PC-3 (cell line): ENCODE results near the gene KRTAP12-3. TPM values are rescaled to one million over a fixed set of nuclear protein-coding genes. Genes with fewer than 3 reads are reported as not detected.
A peak's percentile ranks its signal among the peaks of the same experiment; 100 is the strongest.
"Not testable (repeated sequence)": the region's sequence is repeated elsewhere in the genome, so short reads cannot be mapped to it uniquely, and the experiment has no call there.

Experiments used
- ATAC-seq: fragments of 200-7000 bp; cut with Tn5 transposase; 2 replicates; pipeline ENCODE4 v1.9.1; 2020; ENCODE audit warnings: mild to moderate bottlenecking, moderate library complexity
- BruUV-seq: library from RNA; stranded (reverse); fragments of 400-500 nt; replicated peaks from 2 replicates; lab custom pipeline; 2021; lab: Mats Ljungman, UMichigan
- CTCF ChIA-PET: fragments of 300-600 bp; sonication (Branson Sonifier 250); formaldehyde crosslinking; loops from one replicate; lab custom pipeline; 2022; ENCODE audit warnings: antibody characterized with exemption; lab: Charles Lee
- POLR2A ChIA-PET: fragments of 300-600 bp; sonication (Branson Sonifier 250); formaldehyde crosslinking; loops from one replicate; lab custom pipeline; 2022; ENCODE audit warnings: antibody characterized with exemption; ENCODE audit not compliant: unreplicated experiment; lab: Charles Lee
- DNase-seq: peaks from one replicate; pipeline ENCODE4 v3.0.0-alpha.2; 2015
- H2AFZ ChIP-seq: fragments of 300-600 bp; sonication (generic); 2 replicates; pipeline ENCODE4 v1.6.0; 2016; ENCODE audit warnings: antibody characterized with exemption, low read length
- H3F3A ChIP-seq: fragments of 300-600 bp; sonication (generic); one replicate; pipeline ENCODE4 v1.6.0; 2017; ENCODE audit warnings: antibody characterized with exemption, low read length, control low read depth, mild to moderate bottlenecking; ENCODE audit not compliant: unreplicated experiment
- H3K27ac ChIP-seq: fragments of 300-600 bp; sonication (generic); 2 replicates; pipeline ENCODE4 v1.5.1; 2016; ENCODE audit warnings: mild to moderate bottlenecking, low read length
- H3K27me3 ChIP-seq: fragments of 300-600 bp; sonication (generic); 2 replicates; pipeline ENCODE4 v1.6.1; 2016; ENCODE audit warnings: low read length, mixed read lengths
- H3K36me3 ChIP-seq: fragments of 300-600 bp; sonication (generic); 2 replicates; pipeline ENCODE4 v1.6.1; 2016; ENCODE audit warnings: low read depth, mixed run types, low read length, mixed read lengths
- H3K4me1 ChIP-seq: fragments of 300-600 bp; sonication (generic); 2 replicates; pipeline ENCODE4 v1.5.1; 2016; ENCODE audit warnings: low read length; ENCODE audit not compliant: insufficient read depth
- H3K4me2 ChIP-seq: fragments of 300-600 bp; sonication (generic); 2 replicates; pipeline ENCODE4 v1.6.0; 2016; ENCODE audit warnings: low read length
- H3K4me3 ChIP-seq: fragments of 300-600 bp; sonication (generic); 2 replicates; pipeline ENCODE4 v1.5.1; 2016; ENCODE audit warnings: mild to moderate bottlenecking, low read length, mixed read lengths
- H3K79me2 ChIP-seq: fragments of 300-600 bp; sonication (generic); 2 replicates; pipeline ENCODE4 v1.6.1; 2017; ENCODE audit warnings: low read length, mixed read lengths
- H3K9ac ChIP-seq: fragments of 300-600 bp; sonication (generic); 2 replicates; pipeline ENCODE4 v1.6.0; 2016; ENCODE audit warnings: mild to moderate bottlenecking, low read length
- H3K9me2 ChIP-seq: fragments of 300-600 bp; sonication (generic); replicated peaks from 2 replicates; pipeline ENCODE4 v1.6.1; 2016; ENCODE audit warnings: mixed run types, low read length, mixed read lengths
- H3K9me3 ChIP-seq: fragments of 300-600 bp; sonication (generic); 2 replicates; pipeline ENCODE4 v1.6.1; 2016; ENCODE audit warnings: low read length, mixed read lengths
- H4K20me1 ChIP-seq: fragments of 300-600 bp; sonication (generic); 2 replicates; pipeline ENCODE4 v1.6.1; 2016; ENCODE audit warnings: low read length, mixed read lengths
- EZH2 ChIP-seq: fragments of 300-600 bp; sonication (generic); IDR thresholded peaks from one replicate; pipeline ENCODE4 v1.6.1; 2017; ENCODE audit warnings: antibody characterized with exemption, mild to moderate bottlenecking, low read length; ENCODE audit not compliant: unreplicated experiment
- EZH2phosphoT487 ChIP-seq: fragments of 300-600 bp; sonication (generic); IDR thresholded peaks from 2 replicates; pipeline ENCODE4 v1.6.1; 2018; ENCODE audit warnings: mild to moderate bottlenecking, antibody characterized with exemption, low read length, borderline replicate concordance
- intact Hi-C: fragments of 100-400 bp; cut with micrococcal nuclease; formaldehyde crosslinking; loops from 2 replicates; pipeline ENCODE4 v1.9.0; 2023
- total RNA-seq: library from RNA; depleted of rRNA; stranded (reverse); fragments of >200 nt; gene quantifications from 2 replicates; pipeline ENCODE4 v1.2.3, GENCODE V29; 2014
- TF ChIP-seq, protein P1 (sequence below): fragments of 300-600 bp; sonication (generic); conservative IDR thresholded peaks from 2 replicates; pipeline ENCODE4 v1.5.1; 2017; ENCODE audit warnings: antibody characterized with exemption, low read depth, mild to moderate bottlenecking, low read length

Gene KRTAP12-3
- total RNA-seq, 1 experiment from 2014 or later, result not detected

DNA sequence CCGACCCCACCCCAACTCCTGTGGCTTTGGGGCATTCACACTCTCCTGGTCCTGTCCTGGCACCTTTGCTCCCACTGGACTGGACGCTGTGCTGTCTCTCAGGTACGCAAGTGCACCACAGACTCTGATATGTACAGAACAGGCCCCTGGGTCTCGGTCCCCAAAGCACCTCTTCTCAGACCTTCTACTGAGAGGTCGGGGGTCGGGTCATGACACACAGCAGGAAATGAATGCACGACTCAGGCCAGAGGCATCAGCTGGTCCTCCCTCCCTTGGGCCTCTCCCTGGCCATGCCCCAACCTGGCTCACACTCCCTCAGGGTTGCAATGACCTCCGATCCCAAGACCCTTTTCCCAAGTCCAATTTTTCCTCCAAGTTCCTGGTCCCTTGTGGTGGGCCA, 37.5 kb downstream of the KRTAP12-3 start:
- no peaks in the 10 kb centered on the region for H3K9me2 ChIP-seq
- no peaks in the 10 kb centered on the region for H4K20me1 ChIP-seq
- ATAC-seq, result no peak
- POLR2A ChIA-PET, result no interaction called here
- H3F3A ChIP-seq, result no peaks in the 10 kb centered on the region
- no peaks in the 10 kb centered on the region for H3K27me3 ChIP-seq
- no peak overlapping the region for H3K4me2 ChIP-seq
- no peak for DNase-seq
- no peak overlapping the region for H3K27ac ChIP-seq
- peaks cover 17% of the 10 kb centered on the region for H3K9me3 ChIP-seq
- TF ChIP-seq EZH2phosphoT487 (no peak), EZH2 (no peak)
- TF ChIP-seq, protein P1, sequence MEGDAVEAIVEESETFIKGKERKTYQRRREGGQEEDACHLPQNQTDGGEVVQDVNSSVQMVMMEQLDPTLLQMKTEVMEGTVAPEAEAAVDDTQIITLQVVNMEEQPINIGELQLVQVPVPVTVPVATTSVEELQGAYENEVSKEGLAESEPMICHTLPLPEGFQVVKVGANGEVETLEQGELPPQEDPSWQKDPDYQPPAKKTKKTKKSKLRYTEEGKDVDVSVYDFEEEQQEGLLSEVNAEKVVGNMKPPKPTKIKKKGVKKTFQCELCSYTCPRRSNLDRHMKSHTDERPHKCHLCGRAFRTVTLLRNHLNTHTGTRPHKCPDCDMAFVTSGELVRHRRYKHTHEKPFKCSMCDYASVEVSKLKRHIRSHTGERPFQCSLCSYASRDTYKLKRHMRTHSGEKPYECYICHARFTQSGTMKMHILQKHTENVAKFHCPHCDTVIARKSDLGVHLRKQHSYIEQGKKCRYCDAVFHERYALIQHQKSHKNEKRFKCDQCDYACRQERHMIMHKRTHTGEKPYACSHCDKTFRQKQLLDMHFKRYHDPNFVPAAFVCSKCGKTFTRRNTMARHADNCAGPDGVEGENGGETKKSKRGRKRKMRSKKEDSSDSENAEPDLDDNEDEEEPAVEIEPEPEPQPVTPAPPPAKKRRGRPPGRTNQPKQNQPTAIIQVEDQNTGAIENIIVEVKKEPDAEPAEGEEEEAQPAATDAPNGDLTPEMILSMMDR, result no peak
- no peak overlapping the region for H2AFZ ChIP-seq
- no peak overlapping the region for H3K4me3 ChIP-seq
- no peaks in the 10 kb centered on the region for H3K36me3 ChIP-seq
- CTCF ChIA-PET, result no interaction called here
- no TSS peak for BruUV-seq
- no peak overlapping the region for H3K9ac ChIP-seq
- no peaks in the 10 kb centered on the region for H3K79me2 ChIP-seq
- intact Hi-C loops, result no loop called here
- H3K4me1 ChIP-seq, result no peaks in the 10 kb centered on the region

DNA sequence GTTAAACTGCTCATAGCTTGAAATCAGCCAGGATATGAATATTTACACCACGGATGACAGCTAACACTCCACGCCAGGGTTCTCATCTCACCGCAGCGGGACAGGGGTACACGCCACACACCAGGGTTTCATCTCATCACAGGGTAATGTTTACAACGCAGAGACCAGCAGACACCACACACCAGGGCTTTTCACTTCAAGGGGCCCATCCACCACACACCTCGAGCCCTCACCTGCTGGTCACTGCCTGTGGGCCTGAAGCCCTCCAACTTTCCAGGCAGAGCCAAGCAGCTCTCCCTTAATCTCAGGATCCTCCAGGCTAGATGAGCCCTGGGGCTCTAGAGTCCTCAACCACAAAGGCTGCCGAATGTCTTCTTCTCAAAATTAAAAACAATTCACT, 37.9 kb downstream of the KRTAP12-3 start:
- intact Hi-C loops, result no loop called here

DNA sequence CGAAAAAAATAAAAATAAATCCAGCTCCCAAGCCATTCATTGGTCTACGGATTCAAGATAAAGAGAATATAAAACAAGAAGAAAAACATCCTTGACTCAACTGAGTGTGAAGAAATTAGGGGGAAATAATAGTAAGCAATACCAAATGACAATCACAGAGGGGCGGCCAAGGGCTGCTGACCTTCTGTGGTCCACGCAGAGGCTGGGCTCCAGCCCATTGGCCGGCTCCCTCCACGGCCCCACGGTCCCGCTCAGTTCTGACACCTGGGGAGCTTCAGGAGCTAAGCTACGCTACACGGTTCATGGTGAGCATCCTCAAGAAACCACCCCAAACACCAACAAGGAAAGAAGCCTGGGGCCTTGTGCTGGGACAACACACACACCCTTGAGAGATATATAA, 38.8 kb downstream of the KRTAP12-3 start:
- POLR2A ChIA-PET, result no interaction called here
- DNase-seq (no peak), ATAC-seq (no peak)
- Histone ChIP-seq H3K79me2 (no peaks in the 10 kb centered on the region), H3K4me3 (no peak overlapping the region), H3K4me1 (no peaks in the 10 kb centered on the region), H3K9me2 (no peaks in the 10 kb centered on the region), H4K20me1 (no peaks in the 10 kb centered on the region), H3K4me2 (no peak overlapping the region), H3K27ac (no peak overlapping the region), H3K9ac (no peak overlapping the region), H3K27me3 (no peaks in the 10 kb centered on the region), H3F3A (no peaks in the 10 kb centered on the region), H2AFZ (no peak overlapping the region), H3K36me3 (no peaks in the 10 kb centered on the region), H3K9me3 (peaks cover 17% of the 10 kb centered on the region)
- BruUV-seq, result no TSS peak
- TF ChIP-seq EZH2phosphoT487 (no peak), EZH2 (no peak)
- TF ChIP-seq, protein P1, result no peak
- CTCF ChIA-PET, result interaction anchor here (0.6 kb wide), 1 partner anchor 316 kb away, joined by 3 read pairs; no protein-coding TSS in a partner anchor
- intact Hi-C loops, result no loop called here

More for the DNA sequence above, 37.9 kb downstream of the KRTAP12-3 start:
- TF ChIP-seq EZH2phosphoT487 (no peak), EZH2 (no peak)
- TF ChIP-seq, protein P1, result no peak
- DNase-seq (no peak), ATAC-seq (no peak)
- no peaks in the 10 kb centered on the region for H3K27me3 ChIP-seq
- ChIA-PET POLR2A (no interaction called here), CTCF (interaction anchor here (0.6 kb wide), 1 partner anchor 158 kb away, joined by 3 read pairs; no protein-coding TSS in a partner anchor)
- no peak overlapping the region for H3K27ac ChIP-seq
- H3F3A ChIP-seq, result no peaks in the 10 kb centered on the region
- no peak overlapping the region for H2AFZ ChIP-seq
- no peaks in the 10 kb centered on the region for H3K36me3 ChIP-seq
- no peaks in the 10 kb centered on the region for H3K4me1 ChIP-seq
- H3K9ac ChIP-seq, result no peak overlapping the region
- no peaks in the 10 kb centered on the region for H3K9me2 ChIP-seq
- peaks cover 17% of the 10 kb centered on the region for H3K9me3 ChIP-seq
- TSS peak; percentile 17 for BruUV-seq
- H3K4me2 ChIP-seq, result no peak overlapping the region
- H3K79me2 ChIP-seq, result no peaks in the 10 kb centered on the region
- no peak overlapping the region for H3K4me3 ChIP-seq
- no peaks in the 10 kb centered on the region for H4K20me1 ChIP-seq

DNA sequence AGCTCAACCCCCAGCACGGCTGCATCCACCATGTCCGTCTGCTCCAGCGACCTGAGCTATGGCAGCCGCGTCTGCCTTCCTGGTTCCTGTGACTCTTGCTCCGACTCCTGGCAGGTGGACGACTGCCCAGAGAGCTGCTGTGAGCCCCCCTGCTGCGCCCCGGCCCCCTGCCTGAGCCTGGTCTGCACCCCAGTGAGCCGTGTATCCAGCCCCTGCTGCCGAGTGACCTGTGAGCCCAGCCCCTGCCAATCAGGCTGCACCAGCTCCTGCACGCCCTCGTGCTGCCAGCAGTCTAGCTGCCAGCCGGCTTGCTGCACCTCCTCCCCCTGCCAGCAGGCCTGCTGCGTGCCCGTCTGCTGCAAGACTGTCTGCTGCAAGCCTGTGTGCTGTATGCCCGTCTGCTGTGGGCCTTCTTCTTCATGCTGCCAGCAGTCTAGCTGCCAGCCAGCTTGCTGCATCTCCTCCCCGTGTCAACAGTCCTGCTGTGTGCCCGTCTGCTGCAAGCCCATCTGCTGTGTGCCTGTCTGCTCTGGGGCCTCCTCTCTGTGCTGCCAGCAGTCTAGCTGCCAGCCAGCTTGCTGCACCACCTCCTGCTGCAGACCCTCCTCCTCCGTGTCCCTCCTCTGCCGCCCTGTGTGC, 39.6 kb downstream of the KRTAP12-3 start, which contains the start of gene KRTAP10-12:
Gene KRTAP10-12, plus strand, starts transcription at position 1 of the 639 bp plus-strand sequence. Its CDS starts 30 bp downstream, at position 31.
- H3K36me3 ChIP-seq, H2AFZ ChIP-seq, BruUV-seq, H3K9ac ChIP-seq, H3K79me2 ChIP-seq, H3K9me2 ChIP-seq, H3K4me2 ChIP-seq, ATAC-seq, H3K27me3 ChIP-seq, DNase-seq, H4K20me1 ChIP-seq, CTCF ChIA-PET, H3K4me3 ChIP-seq, H3F3A ChIP-seq, H3K4me1 ChIP-seq, POLR2A ChIA-PET, intact Hi-C loops, H3K27ac ChIP-seq: not testable (repeated sequence)
- peaks cover 17% of the 10 kb centered on the region for H3K9me3 ChIP-seq
